ENCODE measurements around the gene ZNF106. TPM values are rescaled to one million over a fixed set of nuclear protein-coding genes. Genes with fewer than 3 reads are reported as not detected.

Gene ZNF106
- total and polyA plus RNA-seq, 12 donors = 5.8 to 77.7 (median 58.4) TPM

DNA sequence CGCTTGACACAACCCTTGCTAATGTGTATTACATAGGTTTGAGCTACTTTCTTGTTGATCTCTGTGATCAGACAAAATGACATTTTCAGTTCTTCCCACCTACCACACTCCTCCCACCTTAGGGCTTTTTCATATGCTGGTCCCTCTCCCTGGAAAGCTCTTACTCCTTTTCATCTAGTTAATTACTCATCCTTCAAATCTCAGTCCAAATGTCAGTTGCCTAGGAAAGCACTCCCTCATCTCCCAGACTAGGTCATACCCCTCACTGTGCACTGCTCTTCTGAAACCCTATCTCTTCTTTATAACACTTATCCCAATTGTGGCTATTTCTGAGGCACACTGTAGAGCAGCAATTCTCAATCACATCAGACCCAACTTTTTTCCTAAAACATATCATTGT lies 7.3 kb downstream of the ZNF106 start:
- H3K4me3 ChIP-seq = no peak overlapping the region
- no peaks in the 10 kb centered on the region for H3K36me3 ChIP-seq (replicated peaks in 1 of 2)
- intact Hi-C loops (cut with DNase I) = no loop called here
- TF ChIP-seq POLR2A (IDR thresholded peaks at IDR 0.05) = no peak
- TF ChIP-seq, protein P1, sequence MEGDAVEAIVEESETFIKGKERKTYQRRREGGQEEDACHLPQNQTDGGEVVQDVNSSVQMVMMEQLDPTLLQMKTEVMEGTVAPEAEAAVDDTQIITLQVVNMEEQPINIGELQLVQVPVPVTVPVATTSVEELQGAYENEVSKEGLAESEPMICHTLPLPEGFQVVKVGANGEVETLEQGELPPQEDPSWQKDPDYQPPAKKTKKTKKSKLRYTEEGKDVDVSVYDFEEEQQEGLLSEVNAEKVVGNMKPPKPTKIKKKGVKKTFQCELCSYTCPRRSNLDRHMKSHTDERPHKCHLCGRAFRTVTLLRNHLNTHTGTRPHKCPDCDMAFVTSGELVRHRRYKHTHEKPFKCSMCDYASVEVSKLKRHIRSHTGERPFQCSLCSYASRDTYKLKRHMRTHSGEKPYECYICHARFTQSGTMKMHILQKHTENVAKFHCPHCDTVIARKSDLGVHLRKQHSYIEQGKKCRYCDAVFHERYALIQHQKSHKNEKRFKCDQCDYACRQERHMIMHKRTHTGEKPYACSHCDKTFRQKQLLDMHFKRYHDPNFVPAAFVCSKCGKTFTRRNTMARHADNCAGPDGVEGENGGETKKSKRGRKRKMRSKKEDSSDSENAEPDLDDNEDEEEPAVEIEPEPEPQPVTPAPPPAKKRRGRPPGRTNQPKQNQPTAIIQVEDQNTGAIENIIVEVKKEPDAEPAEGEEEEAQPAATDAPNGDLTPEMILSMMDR (IDR thresholded peaks at IDR 0.05) = no peak
- no peaks in the 10 kb centered on the region for H3K4me1 ChIP-seq (replicated peaks in 1 of 2)
- peaks cover 0 to 4% (median 0%) of the 10 kb centered on the region in 3 donors for H3K9me3 ChIP-seq (replicated peaks in 1 of 3)
- DNase-seq = no peak
- no peaks in the 10 kb centered on the region for H3K27me3 ChIP-seq
- 81 to 97% (median 92%) methylated on average over 1 of the region's 1 CpG for whole genome bisulfite sequencing, 4 donors
- no peak overlapping the region for H3K27ac ChIP-seq

DNA sequence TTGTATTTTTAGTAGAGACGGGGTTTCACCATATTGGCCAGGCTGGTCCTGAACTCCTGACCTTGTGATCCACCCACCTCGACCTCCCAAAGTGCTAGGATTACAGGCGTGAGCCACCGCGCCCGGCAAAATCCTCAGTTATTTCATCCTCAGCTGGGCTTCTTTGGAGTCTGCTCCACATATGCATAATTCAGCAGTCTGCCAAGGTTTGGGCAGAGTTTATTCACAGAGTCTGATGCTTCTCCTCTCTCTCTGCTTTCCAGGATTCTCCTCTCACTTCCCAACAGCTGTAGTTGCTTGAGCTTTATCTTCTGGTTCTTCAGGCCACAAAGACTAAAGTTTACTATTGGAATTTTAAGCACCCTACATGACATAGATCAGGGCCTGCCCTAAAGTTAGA lies 8.2 kb downstream of the ZNF106 start:
- Histone ChIP-seq H3K36me3 (replicated peaks in 1 of 2) (no peaks in the 10 kb centered on the region), H3K4me3 (no peak overlapping the region), H3K27ac (no peak overlapping the region), H3K9me3 (replicated peaks in 1 of 3) (peaks cover 0 to 4% (median 0%) of the 10 kb centered on the region in 3 donors), H3K4me1 (replicated peaks in 1 of 2) (no peaks in the 10 kb centered on the region), H3K27me3 (no peaks in the 10 kb centered on the region)
- intact Hi-C loops (cut with DNase I) = no loop called here
- TF ChIP-seq, protein P1 (IDR thresholded peaks at IDR 0.05) = no peak
- no peak for TF ChIP-seq POLR2A (IDR thresholded peaks at IDR 0.05)
- DNase-seq = no peak
- WGBS, 4 donors = 92 to 100% (median 97%) methylated on average over 6 of the region's 6 CpGs

DNA sequence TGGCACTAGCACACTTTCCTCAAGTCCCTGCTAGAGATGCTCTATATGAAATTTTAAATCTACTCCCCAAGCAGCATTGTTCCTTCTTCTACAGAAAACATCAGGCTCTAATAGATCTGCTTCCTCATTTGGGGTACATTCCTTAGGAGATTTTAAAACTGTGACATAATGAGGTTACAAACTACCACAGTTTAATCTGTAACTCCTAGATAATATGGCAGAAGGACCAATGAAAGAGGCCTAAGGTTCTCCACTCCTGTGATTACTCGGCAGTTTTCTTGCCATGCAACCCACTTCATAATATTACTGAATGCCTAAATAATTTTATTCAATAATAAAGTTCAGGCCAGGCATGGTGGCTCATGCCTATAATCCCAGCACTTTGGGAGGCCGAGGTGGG lies 16.1 kb downstream of the ZNF106 start:
- no peak for DNase-seq
- WGBS, 4 donors = 68 to 90% (median 77%) methylated on average over 2 of the region's 2 CpGs
- no peaks in the 10 kb centered on the region for H3K36me3 ChIP-seq (replicated peaks in 1 of 2)
- H3K9me3 ChIP-seq (replicated peaks in 1 of 3) = no peaks in the 10 kb centered on the region
- intact Hi-C loops (cut with DNase I) = loop anchor here in 1 of 2 donors (10.0 kb wide), 1 partner anchor 170 kb away; no protein-coding TSS in a partner anchor
- peak overlapping the region in 1 of 5 donors; percentile 32 for H3K27ac ChIP-seq
- no peaks in the 10 kb centered on the region for H3K27me3 ChIP-seq
- no peak overlapping the region for H3K4me3 ChIP-seq
- H3K4me1 ChIP-seq (replicated peaks in 1 of 2) = peaks cover 0 to 16% of the 10 kb centered on the region in 2 donors
- TF ChIP-seq POLR2A (IDR thresholded peaks at IDR 0.05) = no peak
- TF ChIP-seq, protein P1 (IDR thresholded peaks at IDR 0.05) = no peak

DNA sequence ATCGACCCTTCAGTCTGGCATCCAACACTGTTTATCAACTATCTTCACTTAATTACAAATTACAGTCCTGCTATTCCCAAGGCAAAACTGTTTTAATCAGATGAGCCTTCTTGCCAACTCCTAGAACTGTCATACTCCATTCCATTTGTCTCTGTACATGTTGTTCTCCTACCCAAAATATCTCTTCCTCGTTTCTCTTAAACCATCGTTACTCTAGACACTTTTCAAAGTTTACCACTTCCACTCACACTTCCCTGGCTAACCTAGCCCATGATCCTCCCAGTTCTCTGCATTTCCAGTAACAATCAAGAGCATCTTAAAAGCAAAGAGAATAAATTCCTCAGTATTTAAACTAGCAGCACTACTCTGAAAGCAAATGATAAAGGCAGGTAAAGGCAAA lies 19.9 kb downstream of the ZNF106 start:
- peak overlapping the region in 2 of 5 donors; percentile 6 to 52 for H3K27ac ChIP-seq
- H3K4me3 ChIP-seq = no peak overlapping the region
- intact Hi-C loops (cut with DNase I) = loop anchor here in 1 of 2 donors (10.0 kb wide), 1 partner anchor 174 kb away; no protein-coding TSS in a partner anchor
- no peaks in the 10 kb centered on the region for H3K27me3 ChIP-seq
- peaks cover 0 to 13% of the 10 kb centered on the region in 2 donors for H3K4me1 ChIP-seq (replicated peaks in 1 of 2)
- no peak for TF ChIP-seq POLR2A (IDR thresholded peaks at IDR 0.05)
- H3K36me3 ChIP-seq (replicated peaks in 1 of 2) = peaks cover 0 to 9% of the 10 kb centered on the region in 2 donors
- no peaks in the 10 kb centered on the region for H3K9me3 ChIP-seq (replicated peaks in 1 of 3)
- WGBS, 4 donors = 46 to 55% (median 49%) methylated on average over 3 of the region's 3 CpGs
- DNase-seq = no peak

Data from adrenal gland (tissue), 12 donors.